HepG2 (cell line): Measurements from ENCODE around the gene CISD3. TPM values are rescaled to one million over a fixed set of nuclear protein-coding genes. Genes with fewer than 3 reads are reported as not detected.
A peak's percentile ranks its signal among the peaks of the same experiment; 100 is the strongest.

Experiments
- ARHGAP35 ChIP-seq: sonication (generic); formaldehyde crosslinking; IDR thresholded peaks from 2 replicates; pipeline ENCODE4 v1.9.0; 2022; ENCODE audit warnings: mild to moderate bottlenecking, inconsistent platforms, moderate library complexity, missing genetic modification reagents, borderline replicate concordance
- ARID2 ChIP-seq: sonication (generic); formaldehyde crosslinking; IDR thresholded peaks from 2 replicates; pipeline ENCODE4 v1.8.1; 2022; ENCODE audit warnings: mild to moderate bottlenecking, missing genetic modification reagents, borderline replicate concordance
- DR1 ChIP-seq: sonication (generic); formaldehyde crosslinking; IDR thresholded peaks from 2 replicates; pipeline ENCODE4 v1.8.0; 2021; ENCODE audit warnings: mild to moderate bottlenecking, missing genetic modification reagents, inconsistent platforms
- GMEB2 ChIP-seq: IDR thresholded peaks from 2 replicates; pipeline ENCODE4 v1.6.1; 2016; ENCODE audit warnings: missing biosample characterization, missing genetic modification reagents, low read depth
- MTA3 ChIP-seq: sonication (generic); formaldehyde crosslinking; IDR thresholded peaks from 2 replicates; pipeline ENCODE4 v1.4.0; 2020; ENCODE audit warnings: missing genetic modification reagents
- SALL2 ChIP-seq: sonication (generic); formaldehyde crosslinking; IDR thresholded peaks from 2 replicates; pipeline ENCODE4 v1.8.1; 2023; ENCODE audit warnings: mild to moderate bottlenecking, missing genetic modification reagents, inconsistent platforms
- THAP11 ChIP-seq: IDR thresholded peaks from 2 replicates; pipeline ENCODE4 v1.6.1; 2016; ENCODE audit warnings: missing biosample characterization, missing genetic modification reagents
- TSC22D2 ChIP-seq: sonication (generic); formaldehyde crosslinking; IDR thresholded peaks from 2 replicates; pipeline ENCODE4 v1.5.1; 2020; ENCODE audit warnings: missing genetic modification reagents, mild to moderate bottlenecking, borderline replicate concordance
- ZNF136 ChIP-seq: sonication (generic); formaldehyde crosslinking; IDR thresholded peaks from 2 replicates; pipeline ENCODE4 v1.8.1; 2022; ENCODE audit warnings: low read depth, mild to moderate bottlenecking, moderate library complexity, missing genetic modification reagents
- ZNF207 ChIP-seq: fragments of 450-650 bp; IDR thresholded peaks from 2 replicates; pipeline ENCODE4 v1.6.1; 2016; ENCODE audit warnings: antibody characterized with exemption, borderline replicate concordance
- ZNF609 ChIP-seq: sonication (generic); formaldehyde crosslinking; IDR thresholded peaks from 2 replicates; pipeline ENCODE4 v1.4.0; 2020; ENCODE audit warnings: mild to moderate bottlenecking, missing genetic modification reagents, borderline replicate concordance
- ZNF772 ChIP-seq: sonication (generic); formaldehyde crosslinking; IDR thresholded peaks from 2 replicates; pipeline ENCODE4 v1.5.0; 2020; ENCODE audit warnings: mild to moderate bottlenecking, missing genetic modification reagents
- polyA plus RNA-seq, 8 experiments: library from polyadenylated mRNA; depleted of rRNA in 3 of 8; stranded (reverse) in 7 of 8; unstranded in 1 of 8; fragments of >200 nt; fragmentation: Illumina TruSeq in 4 of 8; extraction: Trizol in 4 of 8; gene quantifications; 2 replicates each; pipeline versions ENCODE4 v1.2.1 to v1.2.3, GENCODE V29; 2011 to 2016; ENCODE audit warnings: low read depth in 4 of 8, missing spikeins in 1 of 8, mixed read lengths in 1 of 8; ENCODE audit not compliant: insufficient read depth in 1 of 8
- total RNA-seq, 5 experiments: library from RNA; depleted of rRNA; stranded (reverse); fragments of >200 nt; fragmentation: Illumina TruSeq; extraction: Trizol; gene quantifications; 2 replicates each; pipeline ENCODE4 v1.2.3, GENCODE V29; 2016; ENCODE audit warnings: low read depth in 1 of 5
- TF ChIP-seq, protein P1 (sequence below): sonication (generic); formaldehyde crosslinking; IDR thresholded peaks from 2 replicates; pipeline ENCODE4 v1.8.0; 2022; ENCODE audit warnings: missing genetic modification reagents, mild to moderate bottlenecking, borderline replicate concordance
- TF ChIP-seq, protein P2 (sequence below): sonication (generic); formaldehyde crosslinking; IDR thresholded peaks from 2 replicates; pipeline ENCODE4; 2020; ENCODE audit warnings: missing genetic modification reagents, mild to moderate bottlenecking, borderline replicate concordance
- TF ChIP-seq, protein P3 (sequence below): sonication (generic); formaldehyde crosslinking; IDR thresholded peaks from 2 replicates; pipeline ENCODE4 v1.8.1; 2023; ENCODE audit warnings: mild to moderate bottlenecking, missing genetic modification reagents

The CISD3 gene
- total and polyA plus RNA-seq, 2 of the 13 experiments (the other 11 are each of a cell fraction or from before 2014, with no cell fraction given) = 30.0 to 34.1 TPM

DNA sequence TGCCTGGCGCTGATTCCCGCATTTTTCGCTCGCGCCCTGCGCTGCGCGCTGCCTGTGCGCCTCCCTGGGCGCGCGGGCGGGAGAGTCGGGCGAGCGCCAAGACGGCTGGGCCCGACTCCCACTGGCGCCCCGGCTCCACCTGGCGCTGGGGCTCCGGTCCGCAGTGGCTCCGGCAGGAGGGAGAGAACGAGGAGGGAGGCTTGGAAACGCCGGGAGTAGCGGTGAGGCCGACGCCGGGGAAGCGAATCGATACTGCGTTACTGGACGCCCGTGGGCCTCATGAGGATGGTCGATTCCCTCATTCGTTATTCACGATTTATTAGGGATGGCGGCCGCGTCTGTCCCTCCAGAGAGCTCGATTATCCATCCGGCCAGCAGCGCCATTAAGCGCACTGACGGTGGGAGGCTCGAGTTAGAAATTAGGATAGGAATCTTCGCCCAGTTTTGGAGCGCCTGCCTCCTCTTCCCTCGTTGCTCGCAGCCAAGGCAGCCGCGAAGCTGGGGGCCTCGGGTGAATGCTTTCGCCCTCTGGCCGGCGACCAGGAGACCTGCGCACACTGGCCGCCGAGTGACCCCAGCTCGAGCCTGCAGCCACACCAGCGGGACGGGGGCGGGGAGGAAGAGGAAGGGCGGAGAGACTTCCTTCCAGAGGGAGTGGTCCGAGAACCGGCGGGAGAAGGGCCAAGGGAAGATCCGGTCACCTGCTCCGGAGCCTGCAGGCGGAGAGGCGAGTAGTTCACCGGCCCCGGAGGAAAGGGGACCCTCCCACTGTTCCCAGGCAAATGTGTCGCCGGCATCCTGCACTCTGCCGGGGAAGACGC, 19.3 kb downstream of the CISD3 start (continued):
- TF ChIP-seq ZNF136 (CRISPR knock-in tag) (0 out of 2 replicates have a peak, but pooled peaks have one; percentile 63), DR1 (peak; percentile 89), SALL2 (CRISPR knock-in tag) (peak; percentile 88; the same call in 1 of the 2 replicates), GMEB2 (CRISPR knock-in tag) (no peak), TSC22D2 (0 out of 2 replicates have a peak, but pooled peaks have one; percentile 27), MTA3 (CRISPR knock-in tag) (no peak), ARID2 (CRISPR knock-in tag) (peak; percentile 76), ZNF609 (CRISPR knock-in tag) (peak; percentile 78), ZNF207 (no peak), THAP11 (CRISPR knock-in tag) (peak; percentile 76; the same call in 1 of the 2 replicates), ZNF772 (CRISPR knock-in tag) (peak; percentile 55), ARHGAP35 (CRISPR knock-in tag) (peak; percentile 31; the same call in 1 of the 2 replicates)
- TF ChIP-seq, protein P1, sequence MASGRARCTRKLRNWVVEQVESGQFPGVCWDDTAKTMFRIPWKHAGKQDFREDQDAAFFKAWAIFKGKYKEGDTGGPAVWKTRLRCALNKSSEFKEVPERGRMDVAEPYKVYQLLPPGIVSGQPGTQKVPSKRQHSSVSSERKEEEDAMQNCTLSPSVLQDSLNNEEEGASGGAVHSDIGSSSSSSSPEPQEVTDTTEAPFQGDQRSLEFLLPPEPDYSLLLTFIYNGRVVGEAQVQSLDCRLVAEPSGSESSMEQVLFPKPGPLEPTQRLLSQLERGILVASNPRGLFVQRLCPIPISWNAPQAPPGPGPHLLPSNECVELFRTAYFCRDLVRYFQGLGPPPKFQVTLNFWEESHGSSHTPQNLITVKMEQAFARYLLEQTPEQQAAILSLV = 0 out of 2 replicates have a peak, but pooled peaks have one; percentile 1
- TF ChIP-seq, protein P2, sequence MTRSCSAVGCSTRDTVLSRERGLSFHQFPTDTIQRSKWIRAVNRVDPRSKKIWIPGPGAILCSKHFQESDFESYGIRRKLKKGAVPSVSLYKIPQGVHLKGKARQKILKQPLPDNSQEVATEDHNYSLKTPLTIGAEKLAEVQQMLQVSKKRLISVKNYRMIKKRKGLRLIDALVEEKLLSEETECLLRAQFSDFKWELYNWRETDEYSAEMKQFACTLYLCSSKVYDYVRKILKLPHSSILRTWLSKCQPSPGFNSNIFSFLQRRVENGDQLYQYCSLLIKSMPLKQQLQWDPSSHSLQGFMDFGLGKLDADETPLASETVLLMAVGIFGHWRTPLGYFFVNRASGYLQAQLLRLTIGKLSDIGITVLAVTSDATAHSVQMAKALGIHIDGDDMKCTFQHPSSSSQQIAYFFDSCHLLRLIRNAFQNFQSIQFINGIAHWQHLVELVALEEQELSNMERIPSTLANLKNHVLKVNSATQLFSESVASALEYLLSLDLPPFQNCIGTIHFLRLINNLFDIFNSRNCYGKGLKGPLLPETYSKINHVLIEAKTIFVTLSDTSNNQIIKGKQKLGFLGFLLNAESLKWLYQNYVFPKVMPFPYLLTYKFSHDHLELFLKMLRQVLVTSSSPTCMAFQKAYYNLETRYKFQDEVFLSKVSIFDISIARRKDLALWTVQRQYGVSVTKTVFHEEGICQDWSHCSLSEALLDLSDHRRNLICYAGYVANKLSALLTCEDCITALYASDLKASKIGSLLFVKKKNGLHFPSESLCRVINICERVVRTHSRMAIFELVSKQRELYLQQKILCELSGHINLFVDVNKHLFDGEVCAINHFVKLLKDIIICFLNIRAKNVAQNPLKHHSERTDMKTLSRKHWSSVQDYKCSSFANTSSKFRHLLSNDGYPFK = peak; percentile 27; the same call in 1 of the 2 replicates
- TF ChIP-seq, protein P3, sequence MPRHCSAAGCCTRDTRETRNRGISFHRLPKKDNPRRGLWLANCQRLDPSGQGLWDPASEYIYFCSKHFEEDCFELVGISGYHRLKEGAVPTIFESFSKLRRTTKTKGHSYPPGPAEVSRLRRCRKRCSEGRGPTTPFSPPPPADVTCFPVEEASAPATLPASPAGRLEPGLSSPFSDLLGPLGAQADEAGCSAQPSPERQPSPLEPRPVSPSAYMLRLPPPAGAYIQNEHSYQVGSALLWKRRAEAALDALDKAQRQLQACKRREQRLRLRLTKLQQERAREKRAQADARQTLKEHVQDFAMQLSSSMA (CRISPR knock-in tag) = peak; percentile 87
